ENCODE data around the gene KLF2. TPM values are rescaled to one million over a fixed set of nuclear protein-coding genes. Genes with fewer than 3 reads are reported as not detected.
A peak's percentile ranks its signal among the peaks of the same experiment; 100 is the strongest.

The KLF2 gene
- 10 to 100 TPM; 12.7 to 35.4 (median 24.0) TPM for total RNA-seq
- polyA plus RNA-seq = 10 to 100 TPM in 1 of 3 donors, 1 to 10 TPM in 2; 3.3 to 24.2 (median 5.3) TPM
- long read RNA-seq, donor 1, transcript KLF2-201 (3 exons, 2,018 nt) = major isoform, 9 of 15 reads
- long read RNA-seq, donor 1, partial matches to known transcripts = 6 of 15 reads
- long read RNA-seq, donor 1, other reads (novel, unspliced or antisense) = 0 of 15 reads
- long read RNA-seq, donor 2, transcript KLF2-201 (3 exons, 2,018 nt) = major isoform, 22 of 46 reads
- long read RNA-seq, donor 2, partial matches to known transcripts = 21 of 46 reads
- long read RNA-seq, donor 2, other reads (novel, unspliced or antisense) = 3 of 46 reads

- WGBS, 3 donors = 1% methylated on average over 33 to 105 of the region's 105 CpGs
- peak within 1 kb of the TSS; percentile 91 for H3K27ac ChIP-seq
- H3K27me3 ChIP-seq (ENCODE audit: insufficient read depth in 3 of 3, low read length in 2 of 3) = no peaks in the 10 kb centered on the region
- H3K4me1 ChIP-seq = peaks cover 12% of the 10 kb centered on the region
- intact Hi-C loops (cut with DNase I) = loop anchor here (2.0 to 5.0 kb wide), 4 partner anchors 38 to 77 kb away; no protein-coding TSS in a partner anchor
- TF ChIP-seq CTCF (IDR thresholded peaks at IDR 0.05) = no peak
- ATAC-seq (peak; percentile 85 to 88 (median 86)), DNase-seq (peak; percentile 96 to 98)
- no peaks in the 10 kb centered on the region for H3K9me3 ChIP-seq
- H3K36me3 ChIP-seq (ENCODE audit: insufficient read depth in 1 of 2, low read depth in 1 of 2) = peaks cover 0 to 16% of the 10 kb centered on the region in 2 donors
- peak within 1 kb of the TSS; percentile 80 for H3K4me3 ChIP-seq
These were observed at the start of gene KLF2 for GRCh38 chr19:16324384-16325160. TSS of gene KLF2 (plus strand) at chr19:16324826. CDS start at chr19:16324924, 98 bp downstream.

- no peaks in the 10 kb centered on the region for H3K9me3 ChIP-seq
- DNase-seq (no peak), ATAC-seq (no peak)
- intact Hi-C loops (cut with DNase I) = loop anchor here in 1 of 2 donors (5.0 kb wide), 1 partner anchor 47 kb away; no protein-coding TSS in a partner anchor
- 65 to 89% (median 70%) methylated on average over 4 of the region's 4 CpGs for WGBS, 3 donors
- no peaks in the 10 kb centered on the region for H3K36me3 ChIP-seq (ENCODE audit: insufficient read depth in 1 of 2, low read depth in 1 of 2)
- H3K4me3 ChIP-seq = no peak overlapping the region
- H3K27me3 ChIP-seq (ENCODE audit: insufficient read depth in 3 of 3, low read length in 2 of 3) = no peaks in the 10 kb centered on the region
- peaks cover 36% of the 10 kb centered on the region for H3K4me1 ChIP-seq
- H3K27ac ChIP-seq = peak overlapping the region; percentile 81
- TF ChIP-seq CTCF (IDR thresholded peaks at IDR 0.05) = no peak
These were observed 44.3 kb upstream of the KLF2 start for GRCh38 chr19:16280306-16280705.

- WGBS, 3 donors = 96 to 98% (median 96%) methylated on average over 5 of the region's 5 CpGs
- Histone ChIP-seq H3K4me3 (no peak overlapping the region), H3K9me3 (no peaks in the 10 kb centered on the region), H3K4me1 (peaks cover 47% of the 10 kb centered on the region), H3K36me3 (ENCODE audit: insufficient read depth in 1 of 2, low read depth in 1 of 2) (no peaks in the 10 kb centered on the region), H3K27ac (peak overlapping the region; percentile 89), H3K27me3 (ENCODE audit: insufficient read depth in 3 of 3, low read length in 2 of 3) (no peaks in the 10 kb centered on the region)
- intact Hi-C loops (cut with DNase I) = loop anchor here in 1 of 2 donors (5.0 kb wide), 1 partner anchor 46 kb away; no protein-coding TSS in a partner anchor
- ATAC-seq (no peak), DNase-seq (no peak)
- TF ChIP-seq CTCF (IDR thresholded peaks at IDR 0.05) = no peak
These were observed 42.9 kb upstream of the KLF2 start for GRCh38 chr19:16281743-16282142.

- Histone ChIP-seq H3K4me3 (peak overlapping the region; percentile 44), H3K4me1 (peaks cover 51% of the 10 kb centered on the region), H3K27me3 (ENCODE audit: insufficient read depth in 3 of 3, low read length in 2 of 3) (no peaks in the 10 kb centered on the region), H3K9me3 (no peaks in the 10 kb centered on the region), H3K36me3 (ENCODE audit: insufficient read depth in 1 of 2, low read depth in 1 of 2) (no peaks in the 10 kb centered on the region), H3K27ac (peak overlapping the region; percentile 89)
- intact Hi-C loops (cut with DNase I) = loop anchor here in 1 of 2 donors (5.0 kb wide), 1 partner anchor 44 kb away; no protein-coding TSS in a partner anchor
- WGBS, 3 donors = 4 to 6% (median 6%) methylated on average over 36 of the region's 36 CpGs
- no peak for TF ChIP-seq CTCF (IDR thresholded peaks at IDR 0.05)
- ATAC-seq (peak; percentile 65 to 79 (median 74)), DNase-seq (peak; percentile 83 to 84)
These were observed 41.2 kb upstream of the KLF2 start for GRCh38 chr19:16283210-16284061.

Measured in psoas muscle (tissue), 8 donors.